SK-N-SH treated with all-trans-retinoic acid at 6 μM for 48 hours (cell line): ENCODE data around the gene MRPS14.

Experiments
- ATAC-seq: fragments of 200-7000 bp; cut with Tn5 transposase; 3 replicates; pipeline ENCODE4 v1.9.1; 2020; ENCODE audit warnings: mild to moderate bottlenecking, moderate library complexity
- ARNTL ChIP-seq: fragments of 450-650 bp; formaldehyde crosslinking; IDR thresholded peaks from 2 replicates; pipeline ENCODE4 v1.5.0; 2020; ENCODE audit warnings: low read depth, mild to moderate bottlenecking, moderate library complexity, borderline replicate concordance
- BACH2 ChIP-seq: fragments of 250-450 bp; sonication (Bioruptor Pico); IDR thresholded peaks from 2 replicates; pipeline ENCODE4 v1.9.0; 2021; ENCODE audit warnings: mild to moderate bottlenecking, borderline replicate concordance
- CSDC2 ChIP-seq: fragments of 250-450 bp; sonication (Bioruptor Pico); IDR thresholded peaks from 2 replicates; pipeline ENCODE4 v1.5.0; 2020; ENCODE audit warnings: mild to moderate bottlenecking, moderate library complexity
- ESRRG ChIP-seq: fragments of 250-450 bp; sonication (Bioruptor Pico); IDR thresholded peaks from 2 replicates; pipeline ENCODE4 v1.6.1; 2021; ENCODE audit warnings: mild to moderate bottlenecking
- GLIS3 ChIP-seq: fragments of 250-450 bp; sonication (Bioruptor Pico); IDR thresholded peaks from 2 replicates; pipeline ENCODE4 v1.5.0; 2020; ENCODE audit warnings: mild to moderate bottlenecking, moderate library complexity
- ISL1 ChIP-seq: fragments of 250-450 bp; sonication (Bioruptor Pico); IDR thresholded peaks from 2 replicates; pipeline ENCODE4 v2.1.2; 2022; ENCODE audit warnings: mild to moderate bottlenecking, moderate library complexity
- OSR1 ChIP-seq: fragments of 250-450 bp; sonication (Bioruptor Pico); IDR thresholded peaks from 2 replicates; pipeline ENCODE4 v1.8.0; 2022; ENCODE audit warnings: moderate library complexity, mild to moderate bottlenecking, inconsistent platforms
- PPARA ChIP-seq: fragments of 250-450 bp; sonication (Bioruptor Pico); IDR thresholded peaks from 2 replicates; pipeline ENCODE4 v1.5.0; 2020; ENCODE audit warnings: mild to moderate bottlenecking, borderline replicate concordance
- SNAI2 ChIP-seq: fragments of 250-450 bp; sonication (Bioruptor Pico); IDR thresholded peaks from 2 replicates; pipeline ENCODE4 v1.5.0; 2020; ENCODE audit warnings: mild to moderate bottlenecking, moderate library complexity
- TCF4 ChIP-seq: fragments of 250-450 bp; sonication (Bioruptor Pico); IDR thresholded peaks from 2 replicates; pipeline ENCODE4 v1.8.0; 2021; ENCODE audit warnings: mild to moderate bottlenecking, moderate library complexity, borderline replicate concordance
- ZC3H10 ChIP-seq: fragments of 250-450 bp; sonication (Bioruptor Pico); IDR thresholded peaks from 2 replicates; pipeline ENCODE4 v1.5.1; 2021; ENCODE audit warnings: mild to moderate bottlenecking, moderate library complexity
- ZFP3 ChIP-seq: fragments of 250-450 bp; sonication (Bioruptor Pico); IDR thresholded peaks from 2 replicates; pipeline ENCODE4 v1.5.0; 2020; ENCODE audit warnings: mild to moderate bottlenecking, moderate library complexity
- ZNF70 ChIP-seq: fragments of 450-650 bp; formaldehyde crosslinking; IDR thresholded peaks from 2 replicates; pipeline ENCODE4 v1.5.0; 2020; ENCODE audit warnings: mild to moderate bottlenecking, moderate library complexity
- ZNF8 ChIP-seq: fragments of 450-650 bp; formaldehyde crosslinking; IDR thresholded peaks from 2 replicates; pipeline ENCODE4 v1.5.0; 2020; ENCODE audit warnings: mild to moderate bottlenecking, moderate library complexity
- TF ChIP-seq, protein P1 (sequence below): fragments of 250-450 bp; sonication (Bioruptor Pico); IDR thresholded peaks from 2 replicates; pipeline ENCODE4 v1.5.0; 2020; ENCODE audit warnings: mild to moderate bottlenecking, moderate library complexity
- TF ChIP-seq, protein P2 (sequence below): fragments of 250-450 bp; sonication (Bioruptor Pico); IDR thresholded peaks from 2 replicates; pipeline ENCODE4 v1.5.1; 2020; ENCODE audit warnings: low read depth, mild to moderate bottlenecking, moderate library complexity

Gene MRPS14

DNA sequence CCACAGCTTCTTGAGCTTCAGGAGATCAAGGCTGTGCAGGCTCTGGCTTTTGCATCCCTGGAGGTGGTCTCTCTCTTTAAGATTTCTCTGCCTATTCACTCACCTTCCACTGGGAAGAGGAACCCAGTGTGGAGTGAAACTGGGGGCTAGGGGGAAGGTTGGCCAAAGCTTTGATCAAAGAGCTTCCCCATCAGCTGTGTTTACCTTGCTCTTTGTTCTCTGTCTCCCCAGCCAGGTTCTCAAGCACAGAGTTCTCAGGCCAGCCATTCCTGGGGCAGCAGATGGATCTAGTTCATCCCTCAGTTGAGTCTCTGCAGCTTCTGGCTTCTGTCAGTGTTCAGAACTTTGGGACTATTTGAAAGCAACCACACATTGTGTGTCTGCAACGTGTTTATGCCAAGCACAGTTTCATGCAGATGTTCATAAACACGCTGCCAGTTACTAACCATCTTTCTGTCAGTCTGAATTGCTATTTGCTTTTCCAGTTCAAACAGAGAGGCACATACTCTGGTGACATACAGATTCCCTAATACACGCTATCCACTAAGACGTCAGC lies 17.2 kb upstream of the MRPS14 start:
- ATAC-seq = no peak

GRCh38 chr1:175037416-175037815 lies 14.2 kb upstream of the MRPS14 start:
- no peak for TF ChIP-seq GLIS3 (CRISPR knock-in tag)
- no peak for TF ChIP-seq ZNF8 (CRISPR knock-in tag)
- TF ChIP-seq SNAI2 (CRISPR knock-in tag) = no peak
- TF ChIP-seq, protein P1, sequence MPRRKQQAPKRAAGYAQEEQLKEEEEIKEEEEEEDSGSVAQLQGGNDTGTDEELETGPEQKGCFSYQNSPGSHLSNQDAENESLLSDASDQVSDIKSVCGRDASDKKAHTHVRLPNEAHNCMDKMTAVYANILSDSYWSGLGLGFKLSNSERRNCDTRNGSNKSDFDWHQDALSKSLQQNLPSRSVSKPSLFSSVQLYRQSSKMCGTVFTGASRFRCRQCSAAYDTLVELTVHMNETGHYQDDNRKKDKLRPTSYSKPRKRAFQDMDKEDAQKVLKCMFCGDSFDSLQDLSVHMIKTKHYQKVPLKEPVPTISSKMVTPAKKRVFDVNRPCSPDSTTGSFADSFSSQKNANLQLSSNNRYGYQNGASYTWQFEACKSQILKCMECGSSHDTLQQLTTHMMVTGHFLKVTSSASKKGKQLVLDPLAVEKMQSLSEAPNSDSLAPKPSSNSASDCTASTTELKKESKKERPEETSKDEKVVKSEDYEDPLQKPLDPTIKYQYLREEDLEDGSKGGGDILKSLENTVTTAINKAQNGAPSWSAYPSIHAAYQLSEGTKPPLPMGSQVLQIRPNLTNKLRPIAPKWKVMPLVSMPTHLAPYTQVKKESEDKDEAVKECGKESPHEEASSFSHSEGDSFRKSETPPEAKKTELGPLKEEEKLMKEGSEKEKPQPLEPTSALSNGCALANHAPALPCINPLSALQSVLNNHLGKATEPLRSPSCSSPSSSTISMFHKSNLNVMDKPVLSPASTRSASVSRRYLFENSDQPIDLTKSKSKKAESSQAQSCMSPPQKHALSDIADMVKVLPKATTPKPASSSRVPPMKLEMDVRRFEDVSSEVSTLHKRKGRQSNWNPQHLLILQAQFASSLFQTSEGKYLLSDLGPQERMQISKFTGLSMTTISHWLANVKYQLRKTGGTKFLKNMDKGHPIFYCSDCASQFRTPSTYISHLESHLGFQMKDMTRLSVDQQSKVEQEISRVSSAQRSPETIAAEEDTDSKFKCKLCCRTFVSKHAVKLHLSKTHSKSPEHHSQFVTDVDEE (CRISPR knock-in tag) = no peak
- TF ChIP-seq BACH2 (CRISPR knock-in tag) = no peak
- no peak for TF ChIP-seq ARNTL
- TF ChIP-seq ZNF70 (CRISPR knock-in tag) = no peak
- no peak for TF ChIP-seq PPARA (CRISPR knock-in tag)
- TF ChIP-seq ESRRG (CRISPR knock-in tag) = no peak
- TF ChIP-seq TCF4 (CRISPR knock-in tag) = no peak
- no peak for ATAC-seq

More for the DNA sequence above, 17.2 kb upstream of the MRPS14 start:
- TF ChIP-seq, protein P1 (CRISPR knock-in tag) = no peak
- no peak for TF ChIP-seq PPARA (CRISPR knock-in tag)
- TF ChIP-seq OSR1 (CRISPR knock-in tag) = no peak
- TF ChIP-seq ZNF8 (CRISPR knock-in tag) = no peak
- no peak for TF ChIP-seq CSDC2
- no peak for TF ChIP-seq SNAI2 (CRISPR knock-in tag)
- no peak for TF ChIP-seq ZC3H10 (CRISPR knock-in tag)
- no peak for TF ChIP-seq ISL1 (CRISPR knock-in tag)
- no peak for TF ChIP-seq TCF4 (CRISPR knock-in tag)
- no peak for TF ChIP-seq BACH2 (CRISPR knock-in tag)
- TF ChIP-seq, protein P2, sequence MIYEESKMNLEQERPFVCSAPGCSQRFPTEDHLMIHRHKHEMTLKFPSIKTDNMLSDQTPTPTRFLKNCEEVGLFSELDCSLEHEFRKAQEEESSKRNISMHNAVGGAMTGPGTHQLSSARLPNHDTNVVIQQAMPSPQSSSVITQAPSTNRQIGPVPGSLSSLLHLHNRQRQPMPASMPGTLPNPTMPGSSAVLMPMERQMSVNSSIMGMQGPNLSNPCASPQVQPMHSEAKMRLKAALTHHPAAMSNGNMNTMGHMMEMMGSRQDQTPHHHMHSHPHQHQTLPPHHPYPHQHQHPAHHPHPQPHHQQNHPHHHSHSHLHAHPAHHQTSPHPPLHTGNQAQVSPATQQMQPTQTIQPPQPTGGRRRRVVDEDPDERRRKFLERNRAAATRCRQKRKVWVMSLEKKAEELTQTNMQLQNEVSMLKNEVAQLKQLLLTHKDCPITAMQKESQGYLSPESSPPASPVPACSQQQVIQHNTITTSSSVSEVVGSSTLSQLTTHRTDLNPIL = no peak
- TF ChIP-seq GLIS3 (CRISPR knock-in tag) = no peak
- no peak for TF ChIP-seq ZNF70 (CRISPR knock-in tag)
- TF ChIP-seq, all 23 proteins: peak for 0

DNA sequence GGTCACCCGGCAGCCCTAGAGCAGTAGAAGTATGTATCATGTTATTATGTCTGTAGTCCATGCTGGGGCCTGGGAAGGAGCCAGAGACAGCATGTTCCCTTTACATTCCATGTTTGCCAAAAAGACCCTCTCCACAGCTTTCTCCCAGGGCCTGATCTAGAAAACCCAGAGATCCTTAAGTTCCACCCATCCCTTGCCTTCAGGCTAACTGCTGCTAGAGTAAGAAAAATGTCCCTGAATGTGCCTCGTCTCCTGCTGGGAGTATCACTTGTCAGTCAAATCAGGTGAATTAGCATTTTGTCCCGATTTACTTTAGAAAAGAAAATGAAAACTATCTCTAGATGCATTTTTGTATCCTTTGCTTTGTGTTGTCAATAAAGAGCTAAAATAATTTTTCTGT lies 13.3 kb upstream of the MRPS14 start:
- no peak for ATAC-seq
- TF ChIP-seq, protein P1 (CRISPR knock-in tag) = no peak
- no peak for TF ChIP-seq OSR1 (CRISPR knock-in tag)
- no peak for TF ChIP-seq PPARA (CRISPR knock-in tag)
- no peak for TF ChIP-seq SNAI2 (CRISPR knock-in tag)
- TF ChIP-seq, protein P2 = no peak
- no peak for TF ChIP-seq CSDC2
- TF ChIP-seq BACH2 (CRISPR knock-in tag) = no peak
- TF ChIP-seq TCF4 (CRISPR knock-in tag) = no peak
- TF ChIP-seq ZFP3 (CRISPR knock-in tag) = no peak
- no peak for TF ChIP-seq ARNTL
- no peak for TF ChIP-seq GLIS3 (CRISPR knock-in tag)
